Measurements from ENCODE around the gene VPS25. TPM values are rescaled to one million over a fixed set of nuclear protein-coding genes. Genes with fewer than 3 reads are reported as not detected.

Gene VPS25
- total RNA-seq = 10 to 100 TPM; 39.9 to 46.4 (median 41.5) TPM
- total RNA-seq (2013) = 39.9 TPM

- DNase-seq = peak; percentile 72 to 90
- peak within 1 kb of the TSS; percentile 86 for H3K4me3 ChIP-seq (ENCODE audit: low read length)
- Mint-ChIP-seq H3K27me3 (ENCODE audit: low read depth in 2 of 2) (peaks cover 0 to 8% of the 10 kb centered on the region in 2 donors), H3K4me1 (peaks cover 26 to 27% of the 10 kb centered on the region in 2 donors), H3K4me3 (peak within 1 kb of the TSS; percentile 99), H3K36me3 (no peaks in the 10 kb centered on the region), H3K27ac (peak within 1 kb of the TSS; percentile 94 to 98), H3K9me3 (no peaks in the 10 kb centered on the region)
- WGBS (ENCODE audit: insufficient coverage) = 6% methylated on average over 37 of the region's 39 CpGs
- peaks cover 21% of the 10 kb centered on the region for H3K36me3 ChIP-seq (ENCODE audit: control insufficient read depth, insufficient read depth, low read length)
- H3K27ac ChIP-seq (ENCODE audit: low read length) = peak within 1 kb of the TSS; percentile 90
- H3K27me3 ChIP-seq (ENCODE audit: control insufficient read depth, insufficient read depth, low read length) = no peaks in the 10 kb centered on the region
- intact Hi-C loops (cut with micrococcal nuclease) = loop anchor here (2.0 kb wide), 1 partner anchor 51 kb away; the partner anchor contains the start of gene BECN1
- TF ChIP-seq CTCF (IDR thresholded peaks at IDR 0.05) = no peak
- peaks cover 14% of the 10 kb centered on the region for H3K4me1 ChIP-seq (ENCODE audit: control insufficient read depth, insufficient read depth, low read length)
- no peaks in the 10 kb centered on the region for H3K9me3 ChIP-seq (ENCODE audit: control insufficient read depth, insufficient read depth, low read length)
- ATAC-seq = peak; percentile 93 to 98 (median 96)
These were observed at the start of gene VPS25 for GRCh38 chr17:42773290-42774035. TSS of gene VPS25 (plus strand) at chr17:42773449. CDS start at chr17:42773476, 27 bp downstream.

- intact Hi-C loops (cut with micrococcal nuclease) = loop anchor here (5.0 kb wide), 1 partner anchor 214 kb away; no protein-coding TSS in a partner anchor
- no peak overlapping the region for H3K27ac Mint-ChIP-seq
- H3K27me3 Mint-ChIP-seq (ENCODE audit: low read depth in 2 of 2) = no peaks in the 10 kb centered on the region
- H3K9me3 ChIP-seq (ENCODE audit: control insufficient read depth, insufficient read depth, low read length) = no peaks in the 10 kb centered on the region
- H3K4me1 Mint-ChIP-seq = no peaks in the 10 kb centered on the region
- H3K27ac ChIP-seq (ENCODE audit: low read length) = no peak overlapping the region
- 100% methylated on average over 1 of the region's 3 CpGs for WGBS (ENCODE audit: insufficient coverage)
- ATAC-seq = no peak
- no peaks in the 10 kb centered on the region for H3K27me3 ChIP-seq (ENCODE audit: control insufficient read depth, insufficient read depth, low read length)
- peaks cover 3% of the 10 kb centered on the region for H3K36me3 Mint-ChIP-seq
- TF ChIP-seq CTCF (IDR thresholded peaks at IDR 0.05) = no peak
- no peaks in the 10 kb centered on the region for H3K4me1 ChIP-seq (ENCODE audit: control insufficient read depth, insufficient read depth, low read length)
- no peak overlapping the region for H3K4me3 ChIP-seq (ENCODE audit: low read length)
- no peaks in the 10 kb centered on the region for H3K9me3 Mint-ChIP-seq
- no peak overlapping the region for H3K4me3 Mint-ChIP-seq
- H3K36me3 ChIP-seq (ENCODE audit: control insufficient read depth, insufficient read depth, low read length) = peaks cover 71% of the 10 kb centered on the region
- DNase-seq = no peak
These were observed 49.6 kb upstream of the VPS25 start for GRCh38 chr17:42723636-42724035.

- no peak for DNase-seq
- no peak overlapping the region for H3K27ac ChIP-seq (ENCODE audit: low read length)
- no peak overlapping the region for H3K4me3 ChIP-seq (ENCODE audit: low read length)
- WGBS (ENCODE audit: insufficient coverage) = 96% methylated on average over 6 of the region's 6 CpGs
- no peaks in the 10 kb centered on the region for H3K9me3 ChIP-seq (ENCODE audit: control insufficient read depth, insufficient read depth, low read length)
- Mint-ChIP-seq H3K9me3 (no peaks in the 10 kb centered on the region), H3K36me3 (no peaks in the 10 kb centered on the region), H3K4me1 (no peaks in the 10 kb centered on the region), H3K27ac (no peak overlapping the region), H3K27me3 (ENCODE audit: low read depth in 2 of 2) (no peaks in the 10 kb centered on the region), H3K4me3 (no peak overlapping the region)
- no peaks in the 10 kb centered on the region for H3K27me3 ChIP-seq (ENCODE audit: control insufficient read depth, insufficient read depth, low read length)
- TF ChIP-seq CTCF (IDR thresholded peaks at IDR 0.05) = no peak
- intact Hi-C loops (cut with micrococcal nuclease) = no loop called here
- H3K4me1 ChIP-seq (ENCODE audit: control insufficient read depth, insufficient read depth, low read length) = no peaks in the 10 kb centered on the region
- ATAC-seq = no peak
- H3K36me3 ChIP-seq (ENCODE audit: control insufficient read depth, insufficient read depth, low read length) = peaks cover 67% of the 10 kb centered on the region
These were observed 48.1 kb upstream of the VPS25 start for GRCh38 chr17:42725143-42725542.

Data from natural killer cell (primary cell).